Osteocyte (in vitro differentiated cells): ENCODE measurements around the gene PAFAH1B1. TPM values are rescaled to one million over a fixed set of nuclear protein-coding genes. Genes with fewer than 3 reads are reported as not detected.
A peak's percentile ranks its signal among the peaks of the same experiment; 100 is the strongest.

ENCODE experiments used
- DNase-seq: peaks from one replicate; pipeline ENCODE4 v3.0.0; 2021; ENCODE audit warnings: mixed read lengths; ENCODE audit not compliant: unreplicated experiment; ENCODE audit errors: extremely low spot score
- H3K27ac Mint-ChIP-seq: one replicate; pipeline ENCODE4 v1.8.0; 2021; ENCODE audit warnings: mild to moderate bottlenecking, mixed read lengths; ENCODE audit not compliant: unreplicated experiment
- H3K27me3 Mint-ChIP-seq: one replicate; pipeline ENCODE4 v1.8.0; 2021; ENCODE audit warnings: mixed read lengths; ENCODE audit not compliant: unreplicated experiment
- H3K36me3 Mint-ChIP-seq: one replicate; pipeline ENCODE4 v1.8.0; 2021; ENCODE audit warnings: mixed read lengths; ENCODE audit not compliant: unreplicated experiment
- H3K4me1 Mint-ChIP-seq: one replicate; pipeline ENCODE4 v1.8.0; 2021; ENCODE audit warnings: mixed read lengths; ENCODE audit not compliant: unreplicated experiment
- H3K4me3 Mint-ChIP-seq: one replicate; pipeline ENCODE4 v1.8.0; 2021; ENCODE audit warnings: mild to moderate bottlenecking, moderate library complexity, mixed read lengths; ENCODE audit not compliant: unreplicated experiment
- H3K9me3 Mint-ChIP-seq: one replicate; pipeline ENCODE4 v1.8.0; 2021; ENCODE audit warnings: mixed read lengths; ENCODE audit not compliant: unreplicated experiment
- total RNA-seq: library from RNA; stranded (reverse); gene quantifications from 2 replicates; pipeline ENCODE4 v1.2.1, GENCODE V29; 2021
- TF ChIP-seq, protein P1 (sequence below): fragments of 200-600 bp; sonication (generic); IDR thresholded peaks from 2 replicates; pipeline ENCODE4 v1.5.0; 2021; ENCODE audit warnings: antibody characterized with exemption, mild to moderate bottlenecking, moderate library complexity

Gene PAFAH1B1
- total RNA-seq, 1 donor from 2014 or later, result 138 TPM

DNA sequence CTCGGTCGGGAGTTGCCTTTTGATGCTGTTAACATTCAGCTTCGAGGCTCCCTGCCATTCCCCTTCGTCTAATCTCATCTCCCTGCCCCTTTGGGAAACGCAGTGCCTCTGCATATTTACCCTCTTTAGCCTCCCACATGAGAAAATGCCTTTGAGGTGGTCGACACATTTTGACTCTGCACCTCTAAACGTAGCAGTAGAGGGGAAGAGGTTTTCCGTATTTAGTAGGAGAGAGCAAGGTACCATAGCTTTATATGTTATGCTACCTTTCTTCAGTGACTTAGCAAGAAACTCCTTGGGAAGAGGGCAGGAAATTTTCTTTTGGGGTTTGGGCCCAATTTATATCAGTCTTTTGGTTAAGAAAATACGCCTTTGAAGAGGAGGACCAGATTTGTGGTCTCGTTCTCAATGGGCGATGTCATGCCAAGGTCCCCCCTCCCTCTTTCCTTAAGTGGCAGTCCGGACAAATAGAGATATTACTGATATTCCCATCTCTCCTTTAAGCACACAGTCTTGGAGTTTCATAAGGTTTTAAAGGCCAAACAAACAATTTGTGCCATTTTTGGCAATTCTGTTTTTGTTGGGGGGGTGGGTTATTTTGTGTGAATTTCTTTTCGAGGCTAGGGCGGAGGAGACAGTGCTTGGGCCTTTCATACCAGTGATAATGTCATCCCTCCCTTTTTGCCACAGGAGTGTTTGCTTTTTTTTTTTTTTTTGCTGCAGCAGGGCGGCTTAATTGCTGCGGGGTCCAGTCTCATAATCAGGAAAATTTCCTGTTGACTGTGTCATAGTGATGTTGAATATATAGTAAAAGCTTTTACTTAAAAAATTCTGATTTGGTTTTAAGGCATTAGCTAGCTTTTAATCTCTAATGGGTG lies 1.5 kb downstream of the PAFAH1B1 start:
- TF ChIP-seq, protein P1, sequence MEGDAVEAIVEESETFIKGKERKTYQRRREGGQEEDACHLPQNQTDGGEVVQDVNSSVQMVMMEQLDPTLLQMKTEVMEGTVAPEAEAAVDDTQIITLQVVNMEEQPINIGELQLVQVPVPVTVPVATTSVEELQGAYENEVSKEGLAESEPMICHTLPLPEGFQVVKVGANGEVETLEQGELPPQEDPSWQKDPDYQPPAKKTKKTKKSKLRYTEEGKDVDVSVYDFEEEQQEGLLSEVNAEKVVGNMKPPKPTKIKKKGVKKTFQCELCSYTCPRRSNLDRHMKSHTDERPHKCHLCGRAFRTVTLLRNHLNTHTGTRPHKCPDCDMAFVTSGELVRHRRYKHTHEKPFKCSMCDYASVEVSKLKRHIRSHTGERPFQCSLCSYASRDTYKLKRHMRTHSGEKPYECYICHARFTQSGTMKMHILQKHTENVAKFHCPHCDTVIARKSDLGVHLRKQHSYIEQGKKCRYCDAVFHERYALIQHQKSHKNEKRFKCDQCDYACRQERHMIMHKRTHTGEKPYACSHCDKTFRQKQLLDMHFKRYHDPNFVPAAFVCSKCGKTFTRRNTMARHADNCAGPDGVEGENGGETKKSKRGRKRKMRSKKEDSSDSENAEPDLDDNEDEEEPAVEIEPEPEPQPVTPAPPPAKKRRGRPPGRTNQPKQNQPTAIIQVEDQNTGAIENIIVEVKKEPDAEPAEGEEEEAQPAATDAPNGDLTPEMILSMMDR, result no peak
- no peaks in the 10 kb centered on the region for H3K9me3 Mint-ChIP-seq
- H3K36me3 Mint-ChIP-seq, result no peaks in the 10 kb centered on the region
- DNase-seq, result peak; percentile 23
- peak overlapping the region; percentile 94 for H3K27ac Mint-ChIP-seq
- no peaks in the 10 kb centered on the region for H3K27me3 Mint-ChIP-seq
- H3K4me3 Mint-ChIP-seq, result peak overlapping the region; percentile 98
- peaks cover 46% of the 10 kb centered on the region for H3K4me1 Mint-ChIP-seq

DNA sequence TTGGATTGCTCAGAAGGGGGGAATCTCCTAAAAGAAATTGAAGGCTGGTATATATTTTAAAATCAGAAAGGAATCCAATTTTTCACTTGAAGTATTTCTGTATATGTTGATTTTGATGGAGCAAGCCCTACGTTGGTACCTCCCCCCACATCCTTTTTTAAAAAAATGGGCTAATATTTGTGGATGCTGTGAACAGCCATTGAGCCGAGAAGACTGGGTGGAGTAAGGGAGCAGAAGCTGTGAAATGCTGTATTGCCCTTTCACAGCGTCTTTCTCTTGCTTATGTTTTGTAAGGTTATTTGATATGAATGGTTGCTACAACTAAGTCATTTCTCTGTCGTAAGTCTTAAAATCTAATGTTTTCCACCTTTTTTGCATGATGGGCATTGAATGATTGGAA lies 2.3 kb downstream of the PAFAH1B1 start:
- DNase-seq, result no peak
- peak overlapping the region; percentile 62 for H3K27ac Mint-ChIP-seq
- TF ChIP-seq, protein P1, result no peak
- peaks cover 46% of the 10 kb centered on the region for H3K4me1 Mint-ChIP-seq
- H3K9me3 Mint-ChIP-seq, result no peaks in the 10 kb centered on the region
- H3K27me3 Mint-ChIP-seq, result no peaks in the 10 kb centered on the region
- H3K36me3 Mint-ChIP-seq, result no peaks in the 10 kb centered on the region
- peak overlapping the region; percentile 98 for H3K4me3 Mint-ChIP-seq

DNA sequence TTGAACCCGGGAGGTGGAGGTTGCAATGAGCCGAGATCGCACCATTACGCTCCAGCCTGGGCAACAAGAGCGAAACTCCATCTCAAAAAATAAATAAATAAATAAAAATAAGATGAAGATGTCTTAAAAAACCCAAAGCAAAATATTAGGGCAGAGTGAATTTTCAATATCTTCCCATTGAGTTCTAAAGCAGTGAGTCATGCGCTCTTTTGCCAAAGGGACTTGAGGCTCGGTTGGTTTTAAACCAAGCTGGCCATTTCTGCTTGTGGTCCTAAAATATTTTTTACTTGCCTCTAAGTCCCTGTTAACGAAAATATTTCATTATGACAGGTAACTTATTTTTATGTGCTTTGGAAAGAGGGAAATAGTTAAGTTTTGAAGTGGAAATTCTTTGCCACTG lies 4.7 kb downstream of the PAFAH1B1 start:
- no peak for DNase-seq
- H3K36me3 Mint-ChIP-seq, result no peaks in the 10 kb centered on the region
- peaks cover 55% of the 10 kb centered on the region for H3K4me1 Mint-ChIP-seq
- H3K27ac Mint-ChIP-seq, result peak overlapping the region; percentile 33
- TF ChIP-seq, protein P1, result no peak
- H3K9me3 Mint-ChIP-seq, result no peaks in the 10 kb centered on the region
- no peaks in the 10 kb centered on the region for H3K27me3 Mint-ChIP-seq
- no peak overlapping the region for H3K4me3 Mint-ChIP-seq

DNA sequence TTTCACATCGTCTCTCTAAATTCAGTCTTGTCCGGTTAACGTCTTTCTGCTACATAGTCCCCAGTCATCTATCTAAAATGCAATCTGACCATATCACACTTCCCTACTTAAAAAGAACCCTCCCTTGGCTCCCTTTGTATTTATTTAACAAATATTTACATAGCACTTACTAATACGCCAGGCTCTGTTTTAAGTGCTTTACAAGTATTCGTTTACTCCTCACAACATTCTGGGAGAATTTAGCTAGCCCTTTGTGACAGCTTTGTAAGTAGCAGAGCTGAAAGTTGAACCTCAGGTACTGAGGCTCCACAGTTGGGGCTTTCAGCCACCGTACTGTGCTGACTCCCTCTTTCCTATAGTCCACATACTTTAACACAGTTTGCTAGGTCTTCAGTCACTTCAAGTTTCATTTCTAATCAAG lies 9.2 kb downstream of the PAFAH1B1 start:
- no peaks in the 10 kb centered on the region for H3K27me3 Mint-ChIP-seq
- H3K4me3 Mint-ChIP-seq, result no peak overlapping the region
- H3K36me3 Mint-ChIP-seq, result peaks cover 9% of the 10 kb centered on the region
- DNase-seq, result peak; percentile 25
- H3K27ac Mint-ChIP-seq, result peak overlapping the region; percentile 32
- no peaks in the 10 kb centered on the region for H3K9me3 Mint-ChIP-seq
- TF ChIP-seq, protein P1, result no peak
- peaks cover 46% of the 10 kb centered on the region for H3K4me1 Mint-ChIP-seq

DNA sequence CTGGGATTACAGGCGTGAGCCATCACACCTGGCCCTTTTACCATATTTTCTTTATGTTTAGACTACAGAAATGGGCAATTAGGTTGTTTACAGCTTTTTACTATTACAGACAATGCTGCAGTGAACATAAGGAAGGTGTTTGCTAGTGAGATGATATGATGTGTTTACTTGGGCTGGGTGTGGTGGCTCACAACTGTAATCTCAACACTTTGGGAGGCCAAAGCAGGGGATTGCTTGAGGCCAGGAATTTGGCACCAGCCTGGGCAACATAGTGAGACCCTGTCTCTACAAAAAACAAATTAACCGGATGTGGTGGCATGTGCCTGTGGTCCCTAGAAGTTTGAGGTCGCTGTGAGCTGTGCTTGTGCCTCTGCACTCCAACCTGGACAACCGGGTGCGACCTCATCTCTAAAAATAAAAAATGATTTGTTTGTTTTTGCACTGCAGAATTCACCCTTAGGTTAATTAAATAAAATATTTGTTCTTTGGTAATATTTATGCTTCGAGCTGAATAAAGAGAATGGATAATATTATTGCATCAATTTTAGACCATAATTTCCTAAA lies 15.0 kb downstream of the PAFAH1B1 start:
- Mint-ChIP-seq H3K27ac (no peak overlapping the region), H3K36me3 (peaks cover 9% of the 10 kb centered on the region), H3K27me3 (no peaks in the 10 kb centered on the region), H3K4me3 (no peak overlapping the region), H3K9me3 (no peaks in the 10 kb centered on the region), H3K4me1 (peaks cover 44% of the 10 kb centered on the region)
- no peak for DNase-seq
- TF ChIP-seq, protein P1, result no peak
